Omental fat pad (tissue), 4 donors: Measurements from ENCODE around the gene ZHX3. TPM values are rescaled to one million over a fixed set of nuclear protein-coding genes. Genes with fewer than 3 reads are reported as not detected.

Experiments
- ATAC-seq: fragments of 150-250 bp; one replicate; pipeline ENCODE4 v1.9.1; 2016; ENCODE audit warnings: mild to moderate bottlenecking, moderate library complexity; ENCODE audit not compliant: low FRiP score
- DNase-seq: peaks from one replicate; pipeline ENCODE4 v3.0.0-alpha.2; 2019; ENCODE audit warnings: low spot score
- total RNA-seq, 4 donors: library from RNA; depleted of rRNA; stranded (reverse); fragments of >200 nt; gene quantifications; one replicate each; pipeline ENCODE4 v1.1.0, GENCODE V29; 2016
- TF ChIP-seq, protein P1 (sequence below), 3 donors: fragments of 450-650 bp; IDR thresholded peaks; one replicate each; pipeline ENCODE4 v1.5.1; 2016 to 2017; ENCODE audit warnings: antibody characterized with exemption in 3 of 3, mild to moderate bottlenecking in 3 of 3, moderate library complexity in 2 of 3

The ZHX3 gene
- total RNA-seq, 4 donors from 2014 or later = 22.6 to 54.5 (median 45.0) TPM

DNA sequence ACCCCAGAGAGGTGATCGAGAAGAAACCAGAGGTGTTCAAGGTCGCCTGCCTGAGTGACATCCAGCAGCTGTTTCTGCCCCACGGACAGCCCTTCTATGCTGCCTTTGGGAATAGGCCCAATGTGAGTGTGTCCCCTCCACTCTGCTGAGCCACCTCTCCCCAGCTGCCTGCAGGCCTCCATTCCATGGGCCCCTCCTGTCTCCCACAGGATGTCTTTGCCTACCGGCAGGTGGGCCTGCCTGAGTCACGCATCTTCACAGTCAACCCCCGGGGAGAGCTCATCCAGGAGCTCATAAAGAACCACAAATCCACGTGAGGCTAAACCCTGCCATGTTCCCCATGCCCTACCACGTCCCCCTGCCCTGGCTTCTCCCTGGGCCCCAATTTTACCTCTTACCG, 40.7 kb upstream of the ZHX3 start:
- TF ChIP-seq, protein P1, sequence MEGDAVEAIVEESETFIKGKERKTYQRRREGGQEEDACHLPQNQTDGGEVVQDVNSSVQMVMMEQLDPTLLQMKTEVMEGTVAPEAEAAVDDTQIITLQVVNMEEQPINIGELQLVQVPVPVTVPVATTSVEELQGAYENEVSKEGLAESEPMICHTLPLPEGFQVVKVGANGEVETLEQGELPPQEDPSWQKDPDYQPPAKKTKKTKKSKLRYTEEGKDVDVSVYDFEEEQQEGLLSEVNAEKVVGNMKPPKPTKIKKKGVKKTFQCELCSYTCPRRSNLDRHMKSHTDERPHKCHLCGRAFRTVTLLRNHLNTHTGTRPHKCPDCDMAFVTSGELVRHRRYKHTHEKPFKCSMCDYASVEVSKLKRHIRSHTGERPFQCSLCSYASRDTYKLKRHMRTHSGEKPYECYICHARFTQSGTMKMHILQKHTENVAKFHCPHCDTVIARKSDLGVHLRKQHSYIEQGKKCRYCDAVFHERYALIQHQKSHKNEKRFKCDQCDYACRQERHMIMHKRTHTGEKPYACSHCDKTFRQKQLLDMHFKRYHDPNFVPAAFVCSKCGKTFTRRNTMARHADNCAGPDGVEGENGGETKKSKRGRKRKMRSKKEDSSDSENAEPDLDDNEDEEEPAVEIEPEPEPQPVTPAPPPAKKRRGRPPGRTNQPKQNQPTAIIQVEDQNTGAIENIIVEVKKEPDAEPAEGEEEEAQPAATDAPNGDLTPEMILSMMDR (IDR thresholded peaks at IDR 0.05) = no peak
- ATAC-seq = no peak
- DNase-seq = no peak

DNA sequence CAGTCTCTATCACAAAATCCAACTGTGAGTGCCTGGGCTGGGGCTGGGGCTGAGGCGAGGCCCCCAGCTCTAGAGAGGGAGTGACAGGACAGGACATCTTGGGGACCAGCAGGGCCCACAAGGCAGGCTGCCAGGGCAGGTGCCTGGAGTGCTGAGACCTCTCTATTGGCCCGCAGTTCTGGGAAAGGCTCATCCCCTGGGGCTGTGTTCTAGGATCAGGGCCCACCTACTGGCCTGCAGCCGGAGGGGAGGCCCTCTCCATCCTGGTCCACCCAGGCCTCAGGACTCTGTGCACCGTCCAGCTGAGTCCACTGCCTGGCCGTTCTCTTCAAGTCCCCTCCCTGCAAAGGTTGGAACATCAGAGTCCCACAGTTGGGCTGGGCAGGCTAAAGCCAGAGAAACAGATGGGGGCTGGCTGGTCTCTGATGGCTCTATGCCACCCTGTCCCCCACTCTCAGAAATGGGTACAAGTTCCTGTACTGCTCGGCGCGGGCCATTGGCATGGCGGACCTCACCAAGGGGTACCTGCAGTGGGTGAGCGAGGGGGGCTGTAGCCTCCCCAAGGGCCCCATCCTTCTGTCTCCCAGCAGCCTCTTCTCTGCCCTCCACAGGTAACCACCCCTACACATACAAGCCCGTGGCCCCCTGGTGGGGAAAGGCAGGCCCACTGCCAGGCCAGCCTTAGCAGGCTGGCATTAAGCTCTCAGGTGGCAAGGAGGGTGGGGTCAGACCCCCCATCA, 40.1 kb upstream of the ZHX3 start:
- no peak for ATAC-seq

GRCh38 chr20:41356951-41357350, 39.4 kb upstream of the ZHX3 start:
- ATAC-seq = no peak
- TF ChIP-seq, protein P1 (IDR thresholded peaks at IDR 0.05) = no peak
- no peak for DNase-seq

More for the DNA sequence above, 40.1 kb upstream of the ZHX3 start:
- no peak for DNase-seq
- TF ChIP-seq, protein P1 (IDR thresholded peaks at IDR 0.05) = no peak

DNA sequence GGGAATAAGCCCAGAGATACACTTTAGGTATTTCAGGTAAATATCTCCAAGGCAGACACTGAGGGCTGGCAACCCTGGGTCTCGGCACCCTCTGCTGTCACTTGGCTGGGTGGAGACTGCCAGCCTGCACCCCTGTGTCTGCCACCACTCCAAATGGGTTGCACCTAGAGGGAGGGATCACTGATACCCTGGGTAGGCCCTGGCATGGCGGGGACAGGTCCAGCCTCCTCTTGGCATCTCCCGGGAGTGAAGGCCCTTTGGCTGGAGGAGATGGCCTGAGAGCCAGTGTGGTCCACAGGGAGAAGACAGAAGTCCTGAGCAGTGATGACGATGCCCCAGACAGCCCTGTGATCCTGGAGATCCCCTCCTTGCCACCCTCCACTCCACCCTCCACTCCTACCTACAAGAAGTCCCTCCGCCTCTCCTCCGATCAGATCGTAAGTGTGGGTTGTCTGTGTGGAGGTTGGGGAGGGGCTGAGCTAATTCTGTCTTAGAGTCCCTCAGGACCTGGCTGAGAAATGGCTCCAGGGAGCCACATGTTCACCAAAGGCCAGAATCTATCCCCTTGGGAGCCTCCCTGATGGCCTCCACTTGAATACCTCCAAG, 38.2 kb upstream of the ZHX3 start:
- TF ChIP-seq, protein P1 (IDR thresholded peaks at IDR 0.05) = no peak
- ATAC-seq (no peak), DNase-seq (no peak)

GRCh38 chr20:41355192-41355591, 37.7 kb upstream of the ZHX3 start:
- TF ChIP-seq, protein P1 (IDR thresholded peaks at IDR 0.05) = no peak
- no peak for ATAC-seq
- DNase-seq = no peak

- ATAC-seq (no peak), DNase-seq (no peak)
- TF ChIP-seq, protein P1 (IDR thresholded peaks at IDR 0.05) = no peak
Observed at GRCh38 chr20:41353530-41353929, 36.0 kb upstream of the ZHX3 start.

GRCh38 chr20:41352666-41353065, 35.1 kb upstream of the ZHX3 start:
- ATAC-seq (no peak), DNase-seq (no peak)
- TF ChIP-seq, protein P1 (IDR thresholded peaks at IDR 0.05) = no peak
